GM18517 (cell line): Measurements from ENCODE around the gene CYP46A1.

Source experiments
- ATAC-seq: cut with Tn5 transposase; IDR thresholded peaks from one replicate; pipeline ENCODE4 v1.9.1; 2021; ENCODE audit warnings: mild to moderate bottlenecking, moderate library complexity; ENCODE audit not compliant: unreplicated experiment

The CYP46A1 gene

GRCh38 chr14:99672506-99673304 lies 11.4 kb upstream of the CYP46A1 start:
- peak; percentile 71 for ATAC-seq

- no peak for ATAC-seq
Observed at GRCh38 chr14:99673305-99674063, 10.6 kb upstream of the CYP46A1 start.

DNA sequence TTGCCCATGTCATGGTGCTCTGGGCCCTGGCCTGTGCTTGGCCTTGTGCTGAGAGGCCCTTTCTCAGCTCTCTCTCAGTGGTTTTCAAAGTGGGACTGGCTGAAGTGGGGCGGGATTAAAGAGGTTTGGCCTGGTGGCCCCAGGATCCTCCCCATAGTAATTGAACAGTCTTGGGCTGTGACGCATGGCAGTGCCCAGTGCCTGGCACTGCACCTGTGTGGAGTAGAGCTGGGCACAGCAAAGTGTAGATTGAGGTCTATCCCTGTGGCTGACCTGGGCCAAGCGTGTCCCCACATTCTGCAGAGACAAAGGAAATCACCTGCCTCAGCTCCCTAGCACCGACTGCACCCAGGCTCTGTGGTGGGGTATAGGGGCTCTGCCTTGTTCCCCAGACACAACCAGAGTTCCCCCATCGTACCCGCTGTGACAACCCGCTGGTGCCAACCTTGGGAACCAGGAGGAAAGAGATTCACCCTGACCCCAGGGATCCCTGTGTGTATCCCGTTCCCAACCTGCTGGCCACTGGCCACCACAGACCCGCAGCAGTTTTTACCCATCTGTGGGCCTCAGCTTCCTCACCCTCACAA lies 9.9 kb upstream of the CYP46A1 start:
- ATAC-seq, result no peak

- ATAC-seq, result no peak
Observed at GRCh38 chr14:99674776-99675381, 9.2 kb upstream of the CYP46A1 start.

- ATAC-seq, result no peak
Observed at GRCh38 chr14:99675382-99675835, 8.7 kb upstream of the CYP46A1 start.

DNA sequence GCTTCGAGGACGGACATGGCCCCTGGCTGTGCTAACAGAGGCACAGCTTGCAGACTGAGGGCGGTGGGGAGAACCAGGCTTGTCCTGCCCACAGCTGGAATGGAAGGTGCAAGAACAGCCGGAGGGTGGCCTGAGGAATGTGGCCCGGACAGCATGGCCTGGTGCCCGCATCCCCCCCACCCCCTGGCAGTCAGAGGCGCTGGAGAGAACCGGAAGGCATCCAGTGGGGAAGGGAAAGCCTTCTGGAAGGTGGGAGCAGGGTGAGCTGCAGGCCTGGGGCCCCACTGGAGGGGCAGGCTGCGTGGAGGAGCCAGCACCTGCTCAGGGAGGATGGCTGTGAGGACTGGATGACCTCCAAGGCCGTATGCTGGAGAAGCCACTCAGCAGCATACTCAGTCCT lies 8.1 kb upstream of the CYP46A1 start:
- ATAC-seq, result no peak

GRCh38 chr14:99676657-99677056 lies 7.4 kb upstream of the CYP46A1 start:
- ATAC-seq, result no peak

DNA sequence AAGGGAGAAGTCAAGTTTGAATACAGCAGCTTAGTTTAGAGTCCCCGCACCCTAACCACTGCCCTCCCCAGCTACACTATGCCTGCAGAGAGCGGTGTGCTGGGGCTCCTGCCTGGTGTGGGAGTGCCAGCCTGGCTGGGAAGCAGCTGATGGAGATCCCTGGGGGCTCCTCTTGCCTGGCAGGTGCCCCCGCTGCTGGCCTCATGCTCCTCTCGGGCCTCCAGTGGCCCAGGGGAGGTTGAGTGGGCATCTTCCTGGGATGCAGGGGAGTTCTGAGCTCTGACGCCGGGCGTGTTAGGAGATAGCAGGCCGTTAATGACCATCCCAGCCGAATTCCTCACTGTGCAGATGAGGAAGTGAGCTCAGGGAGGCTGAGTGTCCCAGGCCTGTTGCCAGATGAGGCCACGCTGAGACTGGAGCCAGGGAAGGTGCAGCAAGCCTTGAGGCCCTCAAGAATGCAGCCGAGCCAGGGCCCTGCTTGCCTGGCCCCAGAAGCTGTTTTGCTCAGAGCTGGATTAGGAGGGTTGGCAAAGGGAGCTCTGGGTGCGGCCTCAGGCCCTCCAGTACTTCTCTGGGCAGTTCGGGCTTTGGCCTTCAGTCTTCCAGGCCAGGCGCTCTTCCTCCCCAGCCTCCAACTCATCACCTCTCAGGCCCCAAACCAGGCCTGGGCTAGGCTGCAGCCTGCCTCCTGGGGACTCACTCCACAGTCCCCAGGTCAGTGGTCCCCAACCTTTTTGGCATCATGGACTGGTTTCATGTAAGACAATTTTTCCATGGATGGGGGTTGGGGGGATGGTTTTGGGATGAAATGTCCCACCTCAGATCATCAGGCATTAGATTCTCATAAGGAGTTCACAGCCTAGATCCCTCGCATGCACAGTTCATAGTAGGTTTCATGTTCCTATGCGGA lies 6.6 kb upstream of the CYP46A1 start:
- no peak for ATAC-seq

GRCh38 chr14:99678198-99678597 lies 5.9 kb upstream of the CYP46A1 start:
- no peak for ATAC-seq

GRCh38 chr14:99679111-99679510 lies 5.0 kb upstream of the CYP46A1 start:
- no peak for ATAC-seq

DNA sequence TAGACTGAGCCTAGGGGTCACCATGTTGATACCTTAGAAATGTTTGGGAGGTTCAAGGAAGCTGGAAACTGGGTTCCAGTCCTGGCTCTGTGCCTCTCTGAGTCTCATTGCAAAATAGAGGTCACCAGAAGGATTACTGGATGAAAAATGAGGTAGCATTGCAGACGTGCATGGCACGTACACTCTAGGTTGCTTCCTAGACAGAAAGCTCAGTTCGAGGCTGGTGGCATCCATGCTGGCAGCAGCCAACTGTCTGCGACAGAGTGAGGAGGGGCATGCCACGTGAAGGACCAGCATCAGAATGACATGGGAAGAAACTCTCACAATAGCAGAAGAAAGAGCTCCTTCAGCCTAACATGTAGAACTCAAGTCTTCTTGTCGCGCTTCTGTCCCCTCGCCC lies 4.6 kb upstream of the CYP46A1 start:
- no peak for ATAC-seq

DNA sequence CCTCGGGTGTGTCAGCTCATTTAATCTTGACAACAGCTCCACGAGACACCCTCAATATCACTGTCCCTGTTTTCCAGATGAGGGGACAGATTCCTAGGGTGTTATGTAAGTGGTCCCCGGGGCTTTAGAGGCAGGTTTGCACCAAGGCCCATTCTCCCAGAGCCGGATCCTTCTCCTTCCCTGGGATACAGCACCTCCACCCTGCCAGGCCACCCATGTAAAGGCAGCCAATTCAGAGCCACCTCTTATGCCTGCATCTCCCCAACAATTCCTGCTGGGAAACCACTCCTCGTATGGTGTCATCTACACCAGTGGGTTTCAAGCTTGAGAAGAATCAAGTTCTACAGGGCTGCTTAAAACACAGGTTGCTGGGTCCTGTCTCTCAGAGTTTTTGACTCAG lies 4.1 kb upstream of the CYP46A1 start:
- no peak for ATAC-seq

GRCh38 chr14:99681101-99681831 lies 2.8 kb upstream of the CYP46A1 start:
- no peak for ATAC-seq

DNA sequence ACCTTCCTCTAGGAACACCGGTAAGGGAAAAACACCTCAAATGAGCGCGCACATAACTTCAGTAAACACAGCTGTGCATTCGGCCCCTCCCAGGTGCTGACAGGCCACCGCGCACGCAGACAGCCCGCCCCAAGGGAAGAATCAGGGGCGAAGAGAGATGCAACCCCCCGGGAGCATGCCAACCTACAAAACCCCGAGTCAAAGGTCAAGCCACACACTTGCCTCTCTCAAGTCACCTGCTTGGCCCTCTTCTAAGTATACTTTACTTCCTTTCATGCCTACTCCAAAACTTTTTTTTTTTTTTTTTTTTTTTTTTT lies 2.3 kb upstream of the CYP46A1 start:
- no peak for ATAC-seq

GRCh38 chr14:99682809-99683618 lies 1.1 kb upstream of the CYP46A1 start:
- ATAC-seq, result peak; percentile 42

DNA sequence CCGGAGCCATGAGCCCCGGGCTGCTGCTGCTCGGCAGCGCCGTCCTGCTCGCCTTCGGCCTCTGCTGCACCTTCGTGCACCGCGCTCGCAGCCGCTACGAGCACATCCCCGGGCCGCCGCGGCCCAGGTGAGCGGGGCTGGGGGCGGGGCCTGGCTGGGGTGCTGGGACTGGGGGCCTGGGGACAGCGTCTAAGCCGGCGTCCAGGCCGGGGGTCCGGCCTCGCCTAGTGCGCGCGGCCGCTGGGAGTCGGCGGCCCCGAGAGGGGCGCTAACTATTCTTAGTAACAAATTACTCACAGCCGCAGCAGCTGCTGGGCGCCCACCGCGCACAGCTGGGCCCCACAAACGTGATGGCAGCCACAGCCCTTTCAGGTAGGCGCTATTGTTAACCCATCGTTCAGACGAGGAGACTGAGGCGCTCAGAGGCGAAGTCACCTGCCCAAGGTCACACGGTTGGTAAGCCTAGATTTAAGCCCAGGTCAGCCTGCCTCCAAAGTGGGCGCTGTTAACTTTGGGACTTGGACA lies 374 bp downstream of the CYP46A1 start:
- ATAC-seq, result peak; percentile 39

DNA sequence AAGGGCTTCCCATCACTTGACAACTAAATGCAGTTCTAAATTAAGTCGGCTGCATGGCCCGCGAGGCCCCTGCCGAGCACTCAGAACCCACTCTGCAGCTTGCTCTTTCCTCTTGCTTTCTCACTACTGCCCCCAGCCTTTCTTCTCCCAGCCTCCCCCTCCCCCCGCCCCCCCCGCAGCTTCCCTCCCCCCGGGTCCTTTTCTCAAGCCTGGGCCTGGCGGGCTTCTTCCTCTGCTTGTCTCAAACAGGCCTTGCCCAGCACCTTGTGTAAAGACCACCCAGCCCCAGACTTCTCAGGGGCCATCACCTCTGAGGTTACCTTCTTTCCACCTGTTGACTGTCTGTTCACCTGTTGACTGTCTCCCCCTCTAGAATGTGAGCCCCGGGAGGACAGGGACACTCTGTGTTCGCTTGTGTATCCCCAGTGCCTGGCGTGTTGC lies 1.1 kb downstream of the CYP46A1 start:
- ATAC-seq, result no peak

DNA sequence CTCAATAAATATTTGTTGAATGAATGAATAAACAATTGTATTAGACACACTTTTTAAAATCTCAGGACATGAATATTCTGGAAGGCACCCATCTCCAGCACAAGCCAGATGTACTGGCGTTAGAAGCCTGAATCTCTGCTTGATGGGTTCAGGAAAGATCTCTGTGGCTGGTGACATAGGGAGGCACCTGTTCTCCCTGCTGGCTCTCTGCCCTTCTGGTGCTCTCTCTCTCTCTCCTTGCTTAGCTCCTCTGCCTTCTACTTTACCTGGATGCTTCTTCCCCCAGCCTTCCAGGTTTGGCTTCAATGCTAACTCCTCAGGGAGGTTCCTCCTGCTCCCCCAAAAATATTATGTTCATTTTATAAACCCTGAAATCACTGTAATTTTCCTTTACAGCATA lies 1.5 kb downstream of the CYP46A1 start:
- no peak for ATAC-seq
